ENCODE measurements around the gene OPN5. TPM values are rescaled to one million over a fixed set of nuclear protein-coding genes. Genes with fewer than 3 reads are reported as not detected.

OPN5 gene
- total RNA-seq, 4 donors from 2014 or later, result not detected

DNA sequence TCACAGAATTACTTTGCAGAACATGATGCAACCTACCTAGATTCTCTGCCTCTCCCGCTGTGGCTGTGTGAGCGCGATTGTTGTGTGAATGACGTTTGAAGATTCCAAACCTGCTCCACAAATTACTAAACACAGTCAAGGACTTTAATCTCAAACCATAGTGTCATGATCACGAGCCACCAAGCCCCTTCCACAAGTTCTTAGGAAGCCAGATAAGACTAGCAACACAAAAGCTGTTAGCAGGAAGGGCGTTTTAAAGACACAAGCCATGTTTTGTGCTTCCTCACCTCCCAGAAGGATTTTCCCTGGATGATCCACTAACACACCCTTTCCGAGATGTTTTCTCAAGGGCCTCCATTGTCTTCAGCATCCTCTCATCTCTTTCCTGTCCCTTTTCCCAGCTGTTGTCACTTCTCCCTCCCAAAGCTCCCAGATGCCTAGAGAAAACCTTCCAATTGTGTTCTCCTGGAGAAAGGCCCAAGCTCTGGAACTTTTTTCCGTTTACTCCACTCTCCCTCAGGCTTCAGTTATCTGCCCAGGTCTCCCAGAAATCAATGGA is 12.8 kb downstream of the OPN5 start:
- intact Hi-C loops (cut with DNase I), result no loop called here
- Histone ChIP-seq H3K4me1 (no peaks in the 10 kb centered on the region), H3K9me3 (no peaks in the 10 kb centered on the region), H3K27ac (replicated peaks in 1 of 4) (no peak overlapping the region), H3K27me3 (no peaks in the 10 kb centered on the region), H3K36me3 (no peaks in the 10 kb centered on the region), H3K4me3 (no peak overlapping the region)
- no peak for DNase-seq (ENCODE audit: extremely low spot score)
- TF ChIP-seq POLR2AphosphoS5 (IDR thresholded peaks at IDR 0.05) (no peak), POLR2A (IDR thresholded peaks at IDR 0.05; ENCODE audit: low read depth) (no peak), EP300 (IDR thresholded peaks at IDR 0.05) (no peak)
- TF ChIP-seq, protein P1, sequence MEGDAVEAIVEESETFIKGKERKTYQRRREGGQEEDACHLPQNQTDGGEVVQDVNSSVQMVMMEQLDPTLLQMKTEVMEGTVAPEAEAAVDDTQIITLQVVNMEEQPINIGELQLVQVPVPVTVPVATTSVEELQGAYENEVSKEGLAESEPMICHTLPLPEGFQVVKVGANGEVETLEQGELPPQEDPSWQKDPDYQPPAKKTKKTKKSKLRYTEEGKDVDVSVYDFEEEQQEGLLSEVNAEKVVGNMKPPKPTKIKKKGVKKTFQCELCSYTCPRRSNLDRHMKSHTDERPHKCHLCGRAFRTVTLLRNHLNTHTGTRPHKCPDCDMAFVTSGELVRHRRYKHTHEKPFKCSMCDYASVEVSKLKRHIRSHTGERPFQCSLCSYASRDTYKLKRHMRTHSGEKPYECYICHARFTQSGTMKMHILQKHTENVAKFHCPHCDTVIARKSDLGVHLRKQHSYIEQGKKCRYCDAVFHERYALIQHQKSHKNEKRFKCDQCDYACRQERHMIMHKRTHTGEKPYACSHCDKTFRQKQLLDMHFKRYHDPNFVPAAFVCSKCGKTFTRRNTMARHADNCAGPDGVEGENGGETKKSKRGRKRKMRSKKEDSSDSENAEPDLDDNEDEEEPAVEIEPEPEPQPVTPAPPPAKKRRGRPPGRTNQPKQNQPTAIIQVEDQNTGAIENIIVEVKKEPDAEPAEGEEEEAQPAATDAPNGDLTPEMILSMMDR (IDR thresholded peaks at IDR 0.05), result no peak
- 83% methylated on average over 8 of the region's 8 CpGs for whole genome bisulfite sequencing

DNA sequence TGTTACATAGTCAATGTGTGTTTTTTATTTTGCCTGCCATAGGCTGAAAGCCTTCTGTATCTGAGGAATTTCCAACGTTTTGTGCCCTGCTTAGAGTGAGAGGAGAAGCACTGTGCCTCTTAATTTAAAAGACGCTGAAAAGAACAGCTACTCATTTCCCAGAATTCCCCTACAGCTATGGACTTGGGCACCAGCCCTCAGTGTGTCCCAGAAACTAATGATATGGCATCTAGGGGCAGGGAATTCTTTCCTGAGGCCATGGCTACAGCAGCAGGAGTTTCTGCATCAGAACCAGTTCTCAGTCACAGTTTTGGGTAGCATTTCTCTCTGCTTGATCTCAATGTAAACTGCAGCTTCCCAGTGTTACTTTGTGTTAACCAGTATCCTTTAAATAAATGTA is 20.2 kb downstream of the OPN5 start:
- H3K27ac ChIP-seq (replicated peaks in 1 of 4), result no peak overlapping the region
- H3K36me3 ChIP-seq, result no peaks in the 10 kb centered on the region
- H3K9me3 ChIP-seq, result no peaks in the 10 kb centered on the region
- intact Hi-C loops (cut with DNase I), result no loop called here
- DNase-seq (ENCODE audit: extremely low spot score), result no peak
- no peaks in the 10 kb centered on the region for H3K4me1 ChIP-seq
- 63% methylated on average over 2 of the region's 2 CpGs for WGBS
- TF ChIP-seq POLR2A (IDR thresholded peaks at IDR 0.05; ENCODE audit: low read depth), result no peak
- TF ChIP-seq POLR2AphosphoS5 (IDR thresholded peaks at IDR 0.05), result no peak
- TF ChIP-seq, protein P1 (IDR thresholded peaks at IDR 0.05), result no peak
- no peak for TF ChIP-seq EP300 (IDR thresholded peaks at IDR 0.05)
- H3K27me3 ChIP-seq, result no peaks in the 10 kb centered on the region
- no peak overlapping the region for H3K4me3 ChIP-seq

DNA sequence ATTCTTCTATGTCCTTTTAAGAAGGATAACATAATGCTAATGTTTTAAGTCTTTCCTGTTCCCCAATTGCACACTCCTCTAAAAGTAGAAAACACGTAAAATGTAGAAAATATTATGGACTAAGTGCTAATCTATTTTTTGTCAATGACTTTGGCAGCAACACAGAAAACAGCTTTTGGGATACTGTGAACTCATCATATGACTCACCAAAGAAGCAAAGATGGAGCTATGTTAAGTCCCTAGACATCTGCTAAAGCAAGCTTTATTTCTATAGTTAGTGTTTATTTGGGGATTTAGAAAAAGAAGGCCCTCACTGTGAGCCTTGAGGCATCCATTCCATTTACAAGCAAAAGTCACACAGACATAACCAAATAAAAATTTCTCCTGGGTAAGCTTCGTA is 23.0 kb downstream of the OPN5 start:
- no peak overlapping the region for H3K4me3 ChIP-seq
- no peaks in the 10 kb centered on the region for H3K4me1 ChIP-seq
- H3K27me3 ChIP-seq, result no peaks in the 10 kb centered on the region
- TF ChIP-seq, protein P1 (IDR thresholded peaks at IDR 0.05), result no peak
- TF ChIP-seq EP300 (IDR thresholded peaks at IDR 0.05), result no peak
- TF ChIP-seq POLR2AphosphoS5 (IDR thresholded peaks at IDR 0.05), result no peak
- no peak for TF ChIP-seq POLR2A (IDR thresholded peaks at IDR 0.05; ENCODE audit: low read depth)
- no peak for DNase-seq (ENCODE audit: extremely low spot score)
- intact Hi-C loops (cut with DNase I), result no loop called here
- H3K36me3 ChIP-seq, result no peaks in the 10 kb centered on the region
- 82% methylated on average over 2 of the region's 2 CpGs for WGBS
- H3K27ac ChIP-seq (replicated peaks in 1 of 4), result no peak overlapping the region
- H3K9me3 ChIP-seq, result no peaks in the 10 kb centered on the region

DNA sequence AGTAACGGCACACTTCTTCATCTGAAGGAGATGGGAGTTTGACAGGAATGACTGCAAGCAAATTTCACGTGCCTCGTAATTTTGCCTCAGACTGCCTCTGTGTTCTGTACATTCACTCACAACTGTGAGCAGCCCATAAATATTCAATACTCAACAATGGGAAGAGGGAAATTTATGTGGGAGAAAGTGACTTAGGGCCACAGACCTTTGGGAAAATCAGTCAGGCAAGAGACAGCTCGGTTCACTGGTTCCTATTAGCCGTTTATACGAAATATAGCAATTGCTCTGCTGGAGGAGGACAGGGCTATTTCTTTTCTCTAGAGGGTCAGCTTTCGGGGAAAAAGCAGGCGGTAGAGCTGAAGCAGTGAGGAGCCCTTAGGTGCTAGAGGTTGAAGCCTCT is 28.0 kb downstream of the OPN5 start:
- DNase-seq (ENCODE audit: extremely low spot score), result no peak
- Histone ChIP-seq H3K36me3 (no peaks in the 10 kb centered on the region), H3K4me1 (no peaks in the 10 kb centered on the region), H3K27me3 (no peaks in the 10 kb centered on the region), H3K27ac (replicated peaks in 1 of 4) (no peak overlapping the region), H3K4me3 (no peak overlapping the region), H3K9me3 (no peaks in the 10 kb centered on the region)
- 87% methylated on average over 8 of the region's 8 CpGs for WGBS
- intact Hi-C loops (cut with DNase I), result no loop called here
- no peak for TF ChIP-seq POLR2A (IDR thresholded peaks at IDR 0.05; ENCODE audit: low read depth)
- TF ChIP-seq, protein P1 (IDR thresholded peaks at IDR 0.05), result no peak
- no peak for TF ChIP-seq POLR2AphosphoS5 (IDR thresholded peaks at IDR 0.05)
- TF ChIP-seq EP300 (IDR thresholded peaks at IDR 0.05), result no peak

DNA sequence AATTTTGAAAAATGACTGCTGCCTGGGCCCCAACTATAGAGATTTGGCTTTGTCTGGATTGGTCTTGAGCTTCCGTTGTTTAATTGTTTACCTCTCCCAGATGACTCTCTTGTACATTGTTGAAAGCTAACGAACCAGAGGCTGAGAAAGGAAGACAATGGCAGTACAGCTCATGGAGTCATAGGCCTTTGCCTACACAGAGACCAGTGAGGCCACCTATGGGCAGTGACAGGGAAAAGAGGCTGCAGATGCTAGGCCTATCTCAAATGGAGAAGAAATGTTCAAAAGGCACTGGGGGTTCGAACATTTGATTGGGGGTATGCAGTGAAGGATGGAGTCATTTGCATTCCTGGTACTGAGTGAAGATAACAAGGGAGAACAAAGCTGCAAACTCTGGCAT is 29.1 kb downstream of the OPN5 start:
- Histone ChIP-seq H3K9me3 (no peaks in the 10 kb centered on the region), H3K4me3 (no peak overlapping the region), H3K27ac (replicated peaks in 1 of 4) (no peak overlapping the region), H3K27me3 (no peaks in the 10 kb centered on the region), H3K4me1 (no peaks in the 10 kb centered on the region), H3K36me3 (no peaks in the 10 kb centered on the region)
- 71% methylated on average over 3 of the region's 3 CpGs for WGBS
- intact Hi-C loops (cut with DNase I), result no loop called here
- no peak for DNase-seq (ENCODE audit: extremely low spot score)
- TF ChIP-seq POLR2A (IDR thresholded peaks at IDR 0.05; ENCODE audit: low read depth) (no peak), POLR2AphosphoS5 (IDR thresholded peaks at IDR 0.05) (no peak), EP300 (IDR thresholded peaks at IDR 0.05) (no peak)
- TF ChIP-seq, protein P1 (IDR thresholded peaks at IDR 0.05), result no peak

Measured in esophagus muscularis mucosa (tissue), 4 donors.